SW480 (cell line): Measurements from ENCODE around the gene TLR9.

Experiments used
- DNase-seq: peaks from one replicate; pipeline ENCODE4 v3.0.0-alpha.2; 2016; ENCODE audit warnings: low spot score

TLR9 gene

DNA sequence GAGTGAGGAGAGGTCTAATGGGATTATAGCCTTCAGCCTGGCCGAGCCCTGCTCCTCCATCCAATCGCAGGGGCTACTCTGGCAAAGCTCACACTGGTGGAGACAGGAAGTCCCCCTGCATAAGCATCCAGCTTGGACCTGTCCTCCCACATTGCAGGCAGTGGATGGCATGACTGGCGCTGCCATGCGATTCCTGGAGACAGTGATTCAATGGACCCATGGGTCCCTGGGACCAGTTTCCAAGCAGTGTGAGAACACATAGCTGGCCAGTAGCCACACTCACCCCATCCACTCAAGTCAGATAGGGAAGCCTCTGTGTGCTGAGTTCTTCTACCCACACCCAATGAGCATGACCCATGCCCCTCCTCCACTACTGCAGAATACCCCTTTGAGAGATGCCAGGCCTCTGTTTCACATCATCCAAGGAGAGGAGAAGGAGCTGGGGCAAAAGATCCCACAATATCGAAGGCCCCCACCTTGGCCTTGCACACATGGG is 53.1 kb downstream of the TLR9 start:
- no peak for DNase-seq

DNA sequence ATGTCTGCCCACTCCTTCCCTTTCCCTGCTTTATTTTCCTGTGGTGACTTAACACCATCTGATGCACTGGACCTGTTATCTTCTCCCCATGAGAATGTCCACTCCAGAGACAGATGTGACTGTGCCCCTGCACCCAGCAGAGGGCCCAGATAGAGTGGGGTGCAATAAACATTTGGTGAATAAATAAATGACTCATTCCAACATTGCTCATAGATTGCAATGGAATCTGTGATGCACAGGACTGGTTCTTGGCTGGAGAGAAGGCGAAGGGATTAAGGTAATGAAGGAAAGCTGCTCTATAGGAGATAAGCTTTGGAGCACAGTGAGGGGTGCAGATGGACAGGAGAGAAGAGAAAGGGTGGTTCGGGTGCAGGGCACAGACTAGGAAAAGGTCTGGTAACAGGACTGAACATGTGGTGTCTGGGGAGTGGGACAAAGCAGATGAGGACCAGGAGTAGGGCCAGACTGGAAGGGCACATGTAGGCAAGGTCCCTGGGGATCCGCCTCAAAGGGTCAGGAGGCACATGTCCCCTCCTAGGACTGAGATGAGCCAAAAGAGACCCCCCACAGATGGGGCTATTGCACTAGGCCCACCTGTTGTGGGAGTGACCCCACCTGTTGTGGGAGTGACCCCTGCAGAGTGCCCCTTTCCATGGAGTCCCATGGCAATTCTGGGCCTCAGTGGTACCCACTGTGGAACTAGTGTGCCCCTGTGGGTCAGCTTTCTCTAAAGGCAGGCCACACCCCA is 53.8 kb downstream of the TLR9 start:
- peak; percentile 66 for DNase-seq
